ENCODE results near the gene MBOAT7.
"Not testable (repeated sequence)": the region's sequence is repeated elsewhere in the genome, so short reads cannot be mapped to it uniquely, and the experiment has no call there.

The MBOAT7 gene

GRCh38 chr19:54188215-54188871, 1.0 kb downstream of the MBOAT7 start:
- peak; percentile 45 for DNase-seq

- no peak for DNase-seq
Measured at GRCh38 chr19:54186934-54187381, 2.4 kb downstream of the MBOAT7 start.

GRCh38 chr19:54186351-54186750, 3.0 kb downstream of the MBOAT7 start:
- DNase-seq = no peak

GRCh38 chr19:54183431-54183830, 5.9 kb downstream of the MBOAT7 start:
- no peak for DNase-seq

- DNase-seq = not testable (repeated sequence)
Measured at GRCh38 chr19:54181894-54182293, 7.5 kb downstream of the MBOAT7 start.

DNA sequence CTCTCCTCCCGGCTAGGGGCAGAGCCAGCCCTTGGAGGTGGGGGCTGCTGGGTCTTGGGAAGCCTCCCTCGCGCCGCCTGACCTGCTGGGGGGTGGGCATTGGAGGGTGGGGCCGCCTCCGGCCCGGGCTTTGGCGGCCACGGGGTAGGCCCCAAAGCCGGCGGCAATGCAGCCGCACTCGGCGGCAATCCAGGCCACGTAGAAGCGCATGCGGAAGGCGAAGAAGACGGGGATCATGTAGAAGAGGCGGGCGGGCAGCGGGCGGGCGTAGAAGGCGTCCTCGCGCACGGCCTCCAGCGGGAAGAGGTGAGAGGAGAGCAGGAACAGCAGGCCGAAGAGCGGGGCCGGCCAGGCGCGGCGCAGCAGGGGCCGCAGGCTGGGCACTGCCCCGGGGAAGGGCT, 8.7 kb downstream of the MBOAT7 start:
- no peak for DNase-seq

- DNase-seq = no peak
Measured at GRCh38 chr19:54179921-54180461, 9.4 kb downstream of the MBOAT7 start.

DNA sequence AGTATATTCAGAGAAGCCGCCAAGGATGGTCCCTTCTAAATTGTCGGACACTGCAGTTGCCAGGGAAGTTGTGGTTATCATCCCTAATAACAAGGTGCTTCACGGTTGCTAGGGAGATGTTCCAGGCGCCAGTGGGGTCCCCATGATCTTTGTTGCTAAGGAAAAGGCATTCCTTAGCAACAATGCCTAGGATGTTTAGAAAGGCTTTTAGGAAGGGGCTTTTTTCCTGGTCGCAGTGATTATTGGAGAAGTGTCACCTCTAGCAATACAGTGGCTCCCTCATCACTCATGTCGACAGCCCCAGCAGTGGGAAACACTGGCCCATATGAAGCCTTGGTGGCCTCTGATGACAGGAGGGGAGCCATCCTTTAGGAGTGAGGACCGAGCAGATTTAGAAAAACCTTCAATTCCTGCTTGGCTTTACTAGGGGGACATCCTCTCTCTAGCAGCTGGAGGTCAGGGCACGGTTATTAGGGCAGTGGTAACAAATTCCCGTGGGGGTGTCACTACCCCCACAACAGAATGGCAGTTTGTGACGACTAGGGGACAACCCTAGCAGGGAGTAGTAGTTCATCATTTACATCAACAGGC, 10.0 kb downstream of the MBOAT7 start:
- DNase-seq = no peak

GRCh38 chr19:54178581-54179261, 10.7 kb downstream of the MBOAT7 start:
- peak; percentile 29 for DNase-seq

GRCh38 chr19:54173951-54174834, 15.2 kb downstream of the MBOAT7 start:
- no peak for DNase-seq

DNA sequence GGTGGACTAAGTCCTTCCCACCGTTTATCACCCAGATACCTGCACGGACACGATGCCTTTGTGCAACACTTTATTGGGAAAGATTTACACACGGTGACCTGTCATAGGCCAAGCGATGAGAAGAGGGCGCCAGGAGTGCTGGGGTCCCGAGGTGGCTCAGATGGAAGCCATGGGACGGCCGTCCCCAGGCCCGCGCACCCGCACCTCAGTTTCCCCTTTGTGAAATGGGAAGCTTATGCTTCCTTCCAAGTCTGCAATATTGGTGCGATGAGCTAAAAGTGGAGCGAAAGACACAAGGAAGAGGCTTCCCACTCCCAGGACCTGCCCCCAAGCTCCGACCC, 16.1 kb downstream of the MBOAT7 start:
- DNase-seq = no peak

DNA sequence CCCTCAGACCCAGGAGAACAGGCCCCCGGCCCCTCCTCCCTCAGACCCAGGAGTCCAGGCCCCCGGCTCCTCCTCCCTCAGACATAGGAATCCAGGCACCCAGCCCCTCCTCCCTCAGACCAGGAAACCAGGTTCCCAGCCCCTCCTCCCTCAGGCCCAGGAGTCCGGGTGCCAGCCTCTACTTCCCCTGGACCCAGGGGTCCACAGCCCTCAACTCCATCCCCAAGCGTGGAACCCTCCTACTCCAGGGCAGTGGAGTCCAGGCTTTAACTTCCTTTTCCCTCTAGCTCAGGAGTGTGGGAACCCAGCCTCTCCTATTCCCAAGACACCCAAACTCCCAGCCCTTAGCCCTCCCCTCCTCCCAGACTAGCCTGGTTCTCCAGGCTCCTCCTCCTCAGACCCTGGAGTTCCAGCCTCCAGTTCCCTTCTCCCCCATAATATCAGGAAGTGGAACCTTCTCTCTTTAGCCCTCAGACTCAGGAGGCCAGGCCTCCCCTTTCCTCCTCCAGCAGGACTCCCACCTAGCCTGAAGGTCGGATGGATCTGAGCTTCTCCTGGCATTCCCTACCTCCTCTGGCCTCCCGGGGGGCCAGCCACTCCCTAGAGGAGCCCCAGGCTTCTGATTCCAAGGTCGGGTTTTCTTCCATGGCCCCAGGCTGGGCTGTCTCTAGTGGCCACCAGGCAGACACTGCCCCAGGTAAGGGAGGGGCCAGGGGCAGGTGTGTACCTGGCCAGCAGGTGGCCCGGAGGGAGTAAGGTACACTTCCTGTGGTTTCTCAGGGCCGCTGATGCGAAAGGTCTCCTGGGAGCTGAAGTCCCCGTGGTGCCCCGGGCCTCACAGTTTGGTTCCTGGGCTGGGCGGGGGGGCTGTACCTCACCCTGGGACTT, 16.7 kb downstream of the MBOAT7 start, which contains the start of gene TMC4:
TSS of gene TMC4 (minus strand) at position 690 of the 888 bp plus-strand sequence. CDS start at position 647, 43 bp downstream.
- DNase-seq = no peak

DNA sequence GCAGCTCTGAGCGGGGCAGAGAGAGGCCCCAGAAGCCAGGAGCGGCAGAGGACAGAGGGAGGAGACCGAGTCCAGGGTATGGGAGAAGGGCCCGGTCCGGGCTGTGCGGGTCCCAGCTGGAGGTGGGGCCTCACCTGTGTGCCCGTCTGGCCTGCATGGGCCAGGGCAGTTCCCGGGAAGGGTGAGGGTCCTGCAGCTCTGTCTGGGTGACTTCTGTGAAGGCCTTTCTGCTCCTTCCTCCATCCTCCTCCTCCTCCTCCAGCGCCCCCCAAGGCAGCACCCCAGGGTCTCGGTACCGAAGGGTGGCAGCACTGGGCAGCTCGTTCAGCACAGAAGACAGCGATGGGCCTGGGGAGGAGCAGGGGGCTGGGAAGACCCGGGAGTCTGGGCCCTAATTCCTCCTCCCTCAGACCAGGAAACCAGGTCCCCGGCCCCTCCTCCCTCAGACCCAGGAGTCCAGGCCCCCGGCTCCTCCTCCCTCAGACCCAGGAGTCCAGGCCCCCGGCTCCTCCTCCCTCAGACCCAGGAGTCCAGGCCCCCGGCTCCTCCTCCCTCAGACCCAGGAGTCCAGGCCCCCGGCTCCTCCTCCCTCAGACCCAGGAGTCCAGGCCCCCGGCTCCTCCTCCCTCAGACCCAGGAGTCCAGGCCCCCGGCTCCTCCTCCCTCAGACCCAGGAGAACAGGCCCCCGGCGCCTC, 17.5 kb downstream of the MBOAT7 start:
- not testable (repeated sequence) for DNase-seq

GRCh38 chr19:54169149-54169740, 20.1 kb downstream of the MBOAT7 start:
- no peak for DNase-seq

- peak; percentile 95 for DNase-seq
Measured at GRCh38 chr19:54168174-54168917, 21.0 kb downstream of the MBOAT7 start.

- no peak for DNase-seq
Measured at GRCh38 chr19:54165222-54165621, 24.2 kb downstream of the MBOAT7 start.

DNA sequence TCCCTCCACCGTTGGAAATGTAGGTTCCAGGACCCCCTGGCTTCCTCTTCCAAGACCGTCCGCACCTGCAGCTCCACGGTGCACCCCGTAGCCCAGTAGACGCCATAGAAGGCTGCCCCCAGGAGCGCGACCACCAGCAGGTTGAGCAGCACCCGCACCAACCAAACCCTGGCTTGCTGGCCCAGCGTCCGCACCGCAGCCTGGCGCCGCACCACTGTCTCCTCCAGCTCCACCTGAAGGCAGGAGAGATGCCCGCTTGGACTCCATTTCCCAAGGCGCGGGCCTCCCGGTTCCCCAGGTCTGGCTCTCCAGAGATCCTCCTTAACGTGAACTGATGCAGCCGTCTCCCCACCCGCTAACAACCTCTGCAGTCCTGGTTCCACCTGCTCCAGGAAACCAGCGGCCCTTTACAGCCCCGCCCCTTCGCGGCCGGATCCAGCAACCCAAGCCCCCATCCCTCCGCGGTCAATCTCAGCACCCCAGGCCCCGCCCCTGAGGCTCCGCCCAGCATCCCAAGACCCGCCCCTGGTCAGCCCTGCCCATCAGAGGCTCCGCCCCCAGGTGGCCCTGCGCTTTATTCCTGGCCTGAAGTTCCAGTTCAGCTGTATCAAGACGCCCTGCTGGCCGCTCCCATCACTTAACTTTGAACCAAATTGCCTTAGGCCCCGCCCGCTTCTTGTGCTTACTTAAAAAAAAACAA, 24.9 kb downstream of the MBOAT7 start:
- peak; percentile 42 for DNase-seq

DNA sequence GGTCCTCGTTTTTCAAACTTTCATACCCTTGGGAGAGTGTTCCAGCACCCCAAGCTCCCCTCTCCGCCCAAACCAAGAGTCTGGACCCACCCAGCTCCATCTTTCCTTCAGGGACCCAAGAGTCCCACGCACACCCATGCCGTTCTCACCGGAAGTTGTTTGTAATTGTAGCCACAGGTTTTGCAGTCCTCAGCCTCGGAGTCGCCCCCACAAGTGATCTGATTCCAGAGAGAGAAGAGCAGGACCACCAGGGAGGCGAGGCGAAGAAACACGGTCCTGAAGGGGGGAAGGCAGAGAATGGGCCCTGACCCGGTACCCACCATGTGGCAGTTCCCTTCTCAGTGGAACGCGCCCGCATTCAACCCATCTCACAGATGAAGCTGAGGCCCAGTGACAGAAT, 26.5 kb downstream of the MBOAT7 start:
- DNase-seq = no peak

GRCh38 chr19:54162241-54162805, 27.1 kb downstream of the MBOAT7 start:
- peak; percentile 79 for DNase-seq
